CD4-positive, alpha-beta T cell treated with Interleukin-4 for 1 hour (primary cell): Measurements from ENCODE around the gene TPT1.
"Not testable (repeated sequence)": the region's sequence is repeated elsewhere in the genome, so short reads cannot be mapped to it uniquely, and the experiment has no call there.

Source experiments
- DNase-seq, 2 donors: peaks; one replicate each; pipeline ENCODE4 v3.0.0-alpha.2; 2020 to 2022

Gene TPT1

GRCh38 chr13:45299194-45299593 is 41.8 kb downstream of the TPT1 start:
- DNase-seq: no peak

- DNase-seq: not testable (repeated sequence)
Observed at GRCh38 chr13:45298550-45298949, 42.4 kb downstream of the TPT1 start.

GRCh38 chr13:45298206-45298505 is 42.8 kb downstream of the TPT1 start:
- no peak for DNase-seq

GRCh38 chr13:45297456-45298205 is 43.4 kb downstream of the TPT1 start:
- DNase-seq: peak in 1 of 2 donors; percentile 30

GRCh38 chr13:45296259-45296658 is 44.7 kb downstream of the TPT1 start:
- peak in 1 of 2 donors; percentile 14 for DNase-seq

- no peak for DNase-seq
Observed at GRCh38 chr13:45295536-45295935, 45.4 kb downstream of the TPT1 start.

GRCh38 chr13:45292176-45292575 is 48.8 kb downstream of the TPT1 start:
- no peak for DNase-seq

GRCh38 chr13:45289936-45290563 is 50.9 kb downstream of the TPT1 start:
- DNase-seq: no peak
